PFSK-1 (cell line): ENCODE data around the gene EXOC4.

Experiments
- POLR2AphosphoS5 ChIP-seq: IDR thresholded peaks from 2 replicates; pipeline ENCODE4 v1.6.1; 2012; ENCODE audit warnings: low read depth, mild to moderate bottlenecking, control low read depth, low read length, moderate library complexity
- TAF1 ChIP-seq: IDR thresholded peaks from 2 replicates; pipeline ENCODE4 v1.6.1; 2012; ENCODE audit warnings: low read length, control low read depth, borderline replicate concordance; ENCODE audit not compliant: insufficient read depth

- TF ChIP-seq POLR2AphosphoS5 (no peak), TAF1 (no peak)
These were observed 683.2 kb downstream of the EXOC4 start for GRCh38 chr7:133936074-133936473.
